WTC11 (cell line): ENCODE data around the gene SUPT20H. TPM values are rescaled to one million over a fixed set of nuclear protein-coding genes. Genes with fewer than 3 reads are reported as not detected.

Experiments
- ATAC-seq: fragments of 200-7000 bp; cut with Tn5 transposase; 2 replicates; pipeline ENCODE4 v1.10.0; 2021; ENCODE audit warnings: mild to moderate bottlenecking, moderate library complexity
- CTCF ChIA-PET: fragments of 300-600 bp; sonication (Branson Sonifier 250); formaldehyde crosslinking; loops from one replicate; lab custom pipeline; 2021; ENCODE audit warnings: antibody characterized with exemption; lab: Charles Lee
- POLR2A ChIA-PET: fragments of 350-600 bp; sonication (Branson Sonifier 250); formaldehyde crosslinking; loops from one replicate; lab custom pipeline; 2021; ENCODE audit warnings: antibody characterized with exemption; lab: Charles Lee
- DNase-seq: peaks from one replicate; pipeline ENCODE4 v3.0.0; 2021; ENCODE audit warnings: low spot score
- H3K27ac Mint-ChIP-seq: 2 replicates; pipeline ENCODE4 v1.8.0; 2021; ENCODE audit warnings: mixed read lengths
- H3K27me3 Mint-ChIP-seq: 2 replicates; pipeline ENCODE4 v1.8.0; 2021; ENCODE audit warnings: low read depth, mild to moderate bottlenecking, moderate library complexity, mixed read lengths
- H3K36me3 Mint-ChIP-seq: 2 replicates; pipeline ENCODE4 v1.8.0; 2021; ENCODE audit warnings: mixed read lengths
- H3K4me1 Mint-ChIP-seq: 2 replicates; pipeline ENCODE4 v1.8.0; 2022; ENCODE audit warnings: mixed read lengths
- H3K4me3 Mint-ChIP-seq: 2 replicates; pipeline ENCODE4 v1.8.0; 2021; ENCODE audit warnings: mild to moderate bottlenecking, moderate library complexity, mixed read lengths
- H3K9me3 Mint-ChIP-seq: 2 replicates; pipeline ENCODE4 v1.8.0; 2021; ENCODE audit warnings: mixed read lengths
- ELF4 ChIP-seq: sonication (generic); formaldehyde crosslinking; IDR thresholded peaks from 2 replicates; pipeline ENCODE4 v1.8.1; 2022; ENCODE audit warnings: low read depth, mild to moderate bottlenecking, moderate library complexity, missing genetic modification reagents
- ETV6 ChIP-seq: sonication (generic); formaldehyde crosslinking; IDR thresholded peaks from 2 replicates; pipeline ENCODE4 v1.8.1; 2022; ENCODE audit warnings: mild to moderate bottlenecking, missing genetic modification reagents
- FOXJ3 ChIP-seq: sonication (generic); formaldehyde crosslinking; IDR thresholded peaks from 2 replicates; pipeline ENCODE4 v1.9.0; 2021; ENCODE audit warnings: missing genetic modification reagents, mild to moderate bottlenecking, borderline replicate concordance
- FOXK1 ChIP-seq: sonication (generic); formaldehyde crosslinking; IDR thresholded peaks from 2 replicates; pipeline ENCODE4 v1.8.0; 2022; ENCODE audit warnings: mild to moderate bottlenecking, moderate library complexity, missing genetic modification reagents
- FOXP1 ChIP-seq: sonication (generic); formaldehyde crosslinking; IDR thresholded peaks from 2 replicates; pipeline ENCODE4 v1.8.0; 2022; ENCODE audit warnings: missing genetic modification reagents, mild to moderate bottlenecking, moderate library complexity, borderline replicate concordance
- IRF2 ChIP-seq: sonication (generic); formaldehyde crosslinking; IDR thresholded peaks from 2 replicates; pipeline ENCODE4 v1.8.0; 2022; ENCODE audit warnings: low read depth, missing genetic modification reagents, borderline replicate concordance
- JUN ChIP-seq: sonication (generic); formaldehyde crosslinking; IDR thresholded peaks from 2 replicates; pipeline ENCODE4 v1.8.0; 2023; ENCODE audit warnings: mild to moderate bottlenecking, missing genetic modification reagents
- MYBL2 ChIP-seq: sonication (generic); formaldehyde crosslinking; IDR thresholded peaks from 2 replicates; pipeline ENCODE4 v1.8.1; 2023; ENCODE audit warnings: mild to moderate bottlenecking, moderate library complexity, missing genetic modification reagents
- NR3C1 ChIP-seq: sonication (generic); formaldehyde crosslinking; conservative IDR thresholded peaks from 2 replicates; pipeline ENCODE4 v1.8.1; 2023; ENCODE audit warnings: low read depth, mild to moderate bottlenecking, missing genetic modification reagents
- PRRX2 ChIP-seq: fragments of 250-450 bp; sonication (Bioruptor Pico); IDR thresholded peaks from 2 replicates; pipeline ENCODE4 v1.8.0; 2021; ENCODE audit warnings: mild to moderate bottlenecking
- SP1 ChIP-seq: sonication (generic); formaldehyde crosslinking; conservative IDR thresholded peaks from 2 replicates; pipeline ENCODE4 v1.8.1; 2022; ENCODE audit warnings: missing genetic modification reagents
- TEAD1 ChIP-seq: sonication (generic); formaldehyde crosslinking; IDR thresholded peaks from 2 replicates; pipeline ENCODE4 v1.8.0; 2022; ENCODE audit warnings: mild to moderate bottlenecking, missing genetic modification reagents
- ZNF121 ChIP-seq: sonication (generic); formaldehyde crosslinking; IDR thresholded peaks from 2 replicates; pipeline ENCODE4 v1.8.0; 2023; ENCODE audit warnings: missing genetic modification reagents
- ZNF263 ChIP-seq: sonication (generic); formaldehyde crosslinking; IDR thresholded peaks from 2 replicates; pipeline ENCODE4 v1.8.1; 2022; ENCODE audit warnings: low read depth, mild to moderate bottlenecking, moderate library complexity, missing genetic modification reagents
- ZNF317 ChIP-seq: sonication (generic); formaldehyde crosslinking; IDR thresholded peaks from 2 replicates; pipeline ENCODE4 v1.8.1; 2023; ENCODE audit warnings: low read depth, mild to moderate bottlenecking, moderate library complexity, missing genetic modification reagents, borderline replicate concordance
- ZNF396 ChIP-seq: fragments of 250-450 bp; sonication (Bioruptor Pico); IDR thresholded peaks from 2 replicates; pipeline ENCODE4 v1.8.0; 2021; ENCODE audit warnings: mild to moderate bottlenecking, moderate library complexity, borderline replicate concordance
- ZNF423 ChIP-seq: fragments of 250-450 bp; sonication (Bioruptor Pico); IDR thresholded peaks from 2 replicates; pipeline ENCODE4 v2.1.2; 2022; ENCODE audit warnings: mild to moderate bottlenecking, moderate library complexity
- total RNA-seq: library from RNA; stranded (reverse); gene quantifications from 3 replicates; pipeline ENCODE4 v1.2.3, GENCODE V29; 2021
- TF ChIP-seq, protein P1 (sequence below): sonication (generic); formaldehyde crosslinking; IDR thresholded peaks from 2 replicates; pipeline ENCODE4 v1.8.0; 2022; ENCODE audit warnings: mild to moderate bottlenecking, missing genetic modification reagents
- TF ChIP-seq, protein P2 (sequence below): fragments of 250-450 bp; sonication (Bioruptor Pico); IDR thresholded peaks from 2 replicates; pipeline ENCODE4 v1.9.0; 2021; ENCODE audit warnings: mild to moderate bottlenecking
- TF ChIP-seq, protein P3 (sequence below): sonication (generic); formaldehyde crosslinking; IDR thresholded peaks from 2 replicates; pipeline ENCODE4 v1.8.1; 2022; ENCODE audit warnings: mild to moderate bottlenecking, missing genetic modification reagents, moderate library complexity, borderline replicate concordance
- TF ChIP-seq, protein P4 (sequence below): fragments of 250-450 bp; sonication (Bioruptor Pico); IDR thresholded peaks from 2 replicates; pipeline ENCODE4 v1.9.0; 2021; ENCODE audit warnings: mild to moderate bottlenecking, borderline replicate concordance
- TF ChIP-seq, protein P5 (sequence below): sonication (generic); formaldehyde crosslinking; IDR thresholded peaks from 2 replicates; pipeline ENCODE4 v1.8.1; 2022; ENCODE audit warnings: low read depth, mild to moderate bottlenecking, moderate library complexity, missing genetic modification reagents, borderline replicate concordance

The SUPT20H gene
- total RNA-seq, 1 experiment from 2014 or later: 68.0 TPM

DNA sequence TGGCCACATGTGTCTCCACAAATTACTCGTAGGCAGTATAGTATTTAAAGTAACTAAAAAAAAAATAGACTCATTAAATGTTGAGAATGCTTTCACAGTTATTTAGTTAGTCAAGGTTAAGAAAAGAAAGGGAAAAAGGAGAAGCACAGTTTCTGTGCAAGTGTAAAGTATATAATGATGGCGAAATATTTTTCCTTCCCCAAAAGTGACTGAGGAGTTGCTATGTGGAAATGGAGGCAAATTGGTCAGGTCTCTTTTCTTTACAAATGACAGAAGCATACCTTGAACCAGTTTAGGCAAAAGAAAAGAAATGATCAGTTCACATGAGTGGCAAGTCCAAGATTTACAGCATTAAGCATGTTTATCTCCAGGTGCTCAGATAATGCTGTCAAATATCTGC is 28.0 kb upstream of the SUPT20H start:
- TF ChIP-seq, protein P1, sequence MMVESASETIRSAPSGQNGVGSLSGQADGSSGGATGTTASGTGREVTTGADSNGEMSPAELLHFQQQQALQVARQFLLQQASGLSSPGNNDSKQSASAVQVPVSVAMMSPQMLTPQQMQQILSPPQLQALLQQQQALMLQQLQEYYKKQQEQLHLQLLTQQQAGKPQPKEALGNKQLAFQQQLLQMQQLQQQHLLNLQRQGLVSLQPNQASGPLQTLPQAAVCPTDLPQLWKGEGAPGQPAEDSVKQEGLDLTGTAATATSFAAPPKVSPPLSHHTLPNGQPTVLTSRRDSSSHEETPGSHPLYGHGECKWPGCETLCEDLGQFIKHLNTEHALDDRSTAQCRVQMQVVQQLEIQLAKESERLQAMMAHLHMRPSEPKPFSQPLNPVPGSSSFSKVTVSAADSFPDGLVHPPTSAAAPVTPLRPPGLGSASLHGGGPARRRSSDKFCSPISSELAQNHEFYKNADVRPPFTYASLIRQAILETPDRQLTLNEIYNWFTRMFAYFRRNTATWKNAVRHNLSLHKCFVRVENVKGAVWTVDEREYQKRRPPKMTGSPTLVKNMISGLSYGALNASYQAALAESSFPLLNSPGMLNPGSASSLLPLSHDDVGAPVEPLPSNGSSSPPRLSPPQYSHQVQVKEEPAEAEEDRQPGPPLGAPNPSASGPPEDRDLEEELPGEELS: no peak
- no peak for TF ChIP-seq ELF4 (CRISPR knock-in tag)
- ChIA-PET CTCF (no interaction called here), POLR2A (no interaction called here)
- no peaks in the 10 kb centered on the region for H3K9me3 Mint-ChIP-seq
- H3K4me1 Mint-ChIP-seq: no peaks in the 10 kb centered on the region
- no peak overlapping the region for H3K4me3 Mint-ChIP-seq
- DNase-seq: no peak
- no peaks in the 10 kb centered on the region for H3K36me3 Mint-ChIP-seq
- H3K27ac Mint-ChIP-seq: no peak overlapping the region
- H3K27me3 Mint-ChIP-seq: no peaks in the 10 kb centered on the region; the same call in 1 of the 2 replicates
- ATAC-seq: no peak

DNA sequence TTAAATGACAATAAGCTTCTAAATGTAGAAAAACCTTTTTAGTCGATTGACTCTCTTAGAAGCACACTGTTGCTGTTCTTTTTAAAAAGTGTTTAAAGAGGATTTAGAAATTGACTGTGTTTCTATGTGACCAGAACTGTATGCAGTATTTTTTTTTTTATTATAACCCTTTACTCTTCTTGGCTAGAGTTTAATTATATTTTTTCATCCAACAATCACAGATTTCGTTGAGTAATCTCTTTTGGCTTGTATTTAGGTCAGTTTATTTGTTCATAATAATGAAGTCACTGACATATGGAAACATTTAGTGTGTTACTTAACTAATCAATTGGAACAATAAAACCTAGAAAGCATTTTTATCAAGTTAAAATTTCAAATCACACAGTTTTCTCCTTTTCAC is 26.1 kb upstream of the SUPT20H start:
- no peaks in the 10 kb centered on the region; the same call in 1 of the 2 replicates for H3K27me3 Mint-ChIP-seq
- no peak for DNase-seq
- CTCF ChIA-PET: no interaction called here

DNA sequence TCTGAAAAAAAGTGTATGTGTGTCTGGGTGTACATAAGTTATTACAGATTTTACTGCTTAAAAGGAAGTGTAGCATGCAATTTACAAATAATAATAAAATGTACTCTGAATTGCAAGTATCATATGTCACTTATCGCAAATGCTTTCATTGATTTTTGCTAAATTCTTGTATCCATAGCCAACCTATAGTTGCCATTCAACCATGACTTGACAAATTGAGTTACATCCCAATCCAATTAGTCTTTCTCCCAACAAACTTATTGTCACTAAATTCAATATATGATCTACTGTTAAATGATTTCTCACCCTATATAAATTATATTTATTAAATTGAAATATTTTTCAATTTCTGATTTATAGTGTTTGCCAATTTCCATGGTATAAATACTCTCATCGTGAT is 17.3 kb upstream of the SUPT20H start:
- DNase-seq: no peak
- H3K4me1 Mint-ChIP-seq: peaks cover 8% of the 10 kb centered on the region
- TF ChIP-seq, protein P2, sequence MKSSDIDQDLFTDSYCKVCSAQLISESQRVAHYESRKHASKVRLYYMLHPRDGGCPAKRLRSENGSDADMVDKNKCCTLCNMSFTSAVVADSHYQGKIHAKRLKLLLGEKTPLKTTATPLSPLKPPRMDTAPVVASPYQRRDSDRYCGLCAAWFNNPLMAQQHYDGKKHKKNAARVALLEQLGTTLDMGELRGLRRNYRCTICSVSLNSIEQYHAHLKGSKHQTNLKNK (CRISPR knock-in tag): no peak
- TF ChIP-seq SP1 (CRISPR knock-in tag) (no peak), ETV6 (CRISPR knock-in tag) (no peak), ZNF121 (CRISPR knock-in tag) (no peak), ZNF396 (no peak)
- TF ChIP-seq, protein P3, sequence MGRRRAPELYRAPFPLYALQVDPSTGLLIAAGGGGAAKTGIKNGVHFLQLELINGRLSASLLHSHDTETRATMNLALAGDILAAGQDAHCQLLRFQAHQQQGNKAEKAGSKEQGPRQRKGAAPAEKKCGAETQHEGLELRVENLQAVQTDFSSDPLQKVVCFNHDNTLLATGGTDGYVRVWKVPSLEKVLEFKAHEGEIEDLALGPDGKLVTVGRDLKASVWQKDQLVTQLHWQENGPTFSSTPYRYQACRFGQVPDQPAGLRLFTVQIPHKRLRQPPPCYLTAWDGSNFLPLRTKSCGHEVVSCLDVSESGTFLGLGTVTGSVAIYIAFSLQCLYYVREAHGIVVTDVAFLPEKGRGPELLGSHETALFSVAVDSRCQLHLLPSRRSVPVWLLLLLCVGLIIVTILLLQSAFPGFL (CRISPR knock-in tag): no peak
- TF ChIP-seq, all 79 proteins: peak for 0
- no peak for ATAC-seq
- POLR2A ChIA-PET: no interaction called here
- Mint-ChIP-seq H3K36me3 (no peaks in the 10 kb centered on the region), H3K27ac (no peak overlapping the region), H3K27me3 (no peaks in the 10 kb centered on the region), H3K9me3 (no peaks in the 10 kb centered on the region), H3K4me3 (no peak overlapping the region)
- CTCF ChIA-PET: interaction anchor here (0.6 kb wide), 1 partner anchor 372 kb away, joined by 4 read pairs; no protein-coding TSS in a partner anchor

More for the DNA sequence above, 26.1 kb upstream of the SUPT20H start:
- Mint-ChIP-seq H3K36me3 (no peaks in the 10 kb centered on the region), H3K9me3 (no peaks in the 10 kb centered on the region), H3K27ac (no peak overlapping the region), H3K4me3 (no peak overlapping the region), H3K4me1 (no peaks in the 10 kb centered on the region)
- POLR2A ChIA-PET: no interaction called here
- ATAC-seq: no peak
- TF ChIP-seq FOXP1 (no peak), NR3C1 (CRISPR knock-in tag) (no peak), ZNF423 (CRISPR knock-in tag) (no peak), SP1 (CRISPR knock-in tag) (no peak), TEAD1 (CRISPR knock-in tag) (no peak), FOXJ3 (CRISPR knock-in tag) (no peak), MYBL2 (CRISPR knock-in tag) (no peak), ZNF263 (CRISPR knock-in tag) (no peak), IRF2 (no peak), ZNF317 (no peak), FOXK1 (no peak), PRRX2 (CRISPR knock-in tag) (no peak), ETV6 (CRISPR knock-in tag) (no peak), JUN (CRISPR knock-in tag) (no peak), ELF4 (CRISPR knock-in tag) (no peak)
- TF ChIP-seq, protein P4, sequence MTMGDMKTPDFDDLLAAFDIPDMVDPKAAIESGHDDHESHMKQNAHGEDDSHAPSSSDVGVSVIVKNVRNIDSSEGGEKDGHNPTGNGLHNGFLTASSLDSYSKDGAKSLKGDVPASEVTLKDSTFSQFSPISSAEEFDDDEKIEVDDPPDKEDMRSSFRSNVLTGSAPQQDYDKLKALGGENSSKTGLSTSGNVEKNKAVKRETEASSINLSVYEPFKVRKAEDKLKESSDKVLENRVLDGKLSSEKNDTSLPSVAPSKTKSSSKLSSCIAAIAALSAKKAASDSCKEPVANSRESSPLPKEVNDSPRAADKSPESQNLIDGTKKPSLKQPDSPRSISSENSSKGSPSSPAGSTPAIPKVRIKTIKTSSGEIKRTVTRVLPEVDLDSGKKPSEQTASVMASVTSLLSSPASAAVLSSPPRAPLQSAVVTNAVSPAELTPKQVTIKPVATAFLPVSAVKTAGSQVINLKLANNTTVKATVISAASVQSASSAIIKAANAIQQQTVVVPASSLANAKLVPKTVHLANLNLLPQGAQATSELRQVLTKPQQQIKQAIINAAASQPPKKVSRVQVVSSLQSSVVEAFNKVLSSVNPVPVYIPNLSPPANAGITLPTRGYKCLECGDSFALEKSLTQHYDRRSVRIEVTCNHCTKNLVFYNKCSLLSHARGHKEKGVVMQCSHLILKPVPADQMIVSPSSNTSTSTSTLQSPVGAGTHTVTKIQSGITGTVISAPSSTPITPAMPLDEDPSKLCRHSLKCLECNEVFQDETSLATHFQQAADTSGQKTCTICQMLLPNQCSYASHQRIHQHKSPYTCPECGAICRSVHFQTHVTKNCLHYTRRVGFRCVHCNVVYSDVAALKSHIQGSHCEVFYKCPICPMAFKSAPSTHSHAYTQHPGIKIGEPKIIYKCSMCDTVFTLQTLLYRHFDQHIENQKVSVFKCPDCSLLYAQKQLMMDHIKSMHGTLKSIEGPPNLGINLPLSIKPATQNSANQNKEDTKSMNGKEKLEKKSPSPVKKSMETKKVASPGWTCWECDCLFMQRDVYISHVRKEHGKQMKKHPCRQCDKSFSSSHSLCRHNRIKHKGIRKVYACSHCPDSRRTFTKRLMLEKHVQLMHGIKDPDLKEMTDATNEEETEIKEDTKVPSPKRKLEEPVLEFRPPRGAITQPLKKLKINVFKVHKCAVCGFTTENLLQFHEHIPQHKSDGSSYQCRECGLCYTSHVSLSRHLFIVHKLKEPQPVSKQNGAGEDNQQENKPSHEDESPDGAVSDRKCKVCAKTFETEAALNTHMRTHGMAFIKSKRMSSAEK (CRISPR knock-in tag): no peak
- TF ChIP-seq, protein P5, sequence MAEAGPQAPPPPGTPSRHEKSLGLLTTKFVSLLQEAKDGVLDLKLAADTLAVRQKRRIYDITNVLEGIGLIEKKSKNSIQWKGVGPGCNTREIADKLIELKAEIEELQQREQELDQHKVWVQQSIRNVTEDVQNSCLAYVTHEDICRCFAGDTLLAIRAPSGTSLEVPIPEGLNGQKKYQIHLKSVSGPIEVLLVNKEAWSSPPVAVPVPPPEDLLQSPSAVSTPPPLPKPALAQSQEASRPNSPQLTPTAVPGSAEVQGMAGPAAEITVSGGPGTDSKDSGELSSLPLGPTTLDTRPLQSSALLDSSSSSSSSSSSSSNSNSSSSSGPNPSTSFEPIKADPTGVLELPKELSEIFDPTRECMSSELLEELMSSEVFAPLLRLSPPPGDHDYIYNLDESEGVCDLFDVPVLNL (CRISPR knock-in tag): no peak
